ENCODE results near the gene CXCL12. TPM values are rescaled to one million over a fixed set of nuclear protein-coding genes. Genes with fewer than 3 reads are reported as not detected.

Gene CXCL12
- total and polyA plus RNA-seq, 2 donors (not counting 3 experiments of a cell fraction or from before 2014, with no cell fraction given): 0.35 to 1.4 TPM

GRCh38 chr10:44390585-44391072, 5.7 kb upstream of the CXCL12 start:
- CTCF ChIA-PET: interaction anchor here (1.2 kb wide), 1 partner anchor 14 kb away, joined by 3 read pairs; no protein-coding TSS in a partner anchor
- no peaks in the 10 kb centered on the region for H3K9me3 ChIP-seq (replicated peaks; ENCODE audit: control insufficient read depth, insufficient read depth, low read length)
- H3K36me3 ChIP-seq (ENCODE audit: control insufficient read depth in 2 of 2, extremely low read depth in 1 of 2, insufficient read depth in 2 of 2, low read length in 2 of 2): no peaks in the 10 kb centered on the region
- no peaks in the 10 kb centered on the region for H3K4me1 ChIP-seq (ENCODE audit: control insufficient read depth, extremely low read depth, insufficient read depth, low read length)
- no TSS peak for BruUV-seq (replicated peaks)
- no peak for TF ChIP-seq GATA2 (IDR thresholded peaks at IDR 0.05; ENCODE audit: insufficient read depth, insufficient read length, low read depth, low read length)
- TF ChIP-seq EZH2 (IDR thresholded peaks at IDR 0.05; ENCODE audit: borderline replicate concordance, low read depth, low read length, severe bottlenecking): no peak
- no peak for TF ChIP-seq JUN (IDR thresholded peaks at IDR 0.05; ENCODE audit: borderline replicate concordance, insufficient read depth, insufficient read length, low read depth)
- no peak for TF ChIP-seq MYC (IDR thresholded peaks at IDR 0.05; ENCODE audit: low read depth, low read length)
- TF ChIP-seq, protein P1, sequence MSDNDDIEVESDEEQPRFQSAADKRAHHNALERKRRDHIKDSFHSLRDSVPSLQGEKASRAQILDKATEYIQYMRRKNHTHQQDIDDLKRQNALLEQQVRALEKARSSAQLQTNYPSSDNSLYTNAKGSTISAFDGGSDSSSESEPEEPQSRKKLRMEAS (IDR thresholded peaks at IDR 0.05; ENCODE audit: insufficient read depth, insufficient read length): no peak
- TF ChIP-seq POLR2AphosphoS5 (IDR thresholded peaks at IDR 0.05; ENCODE audit: insufficient read depth, low read depth, low read length): no peak
- no peak for TF ChIP-seq POLR2A (IDR thresholded peaks at IDR 0.05; ENCODE audit: low read depth, low read length)
- TF ChIP-seq, protein P2, sequence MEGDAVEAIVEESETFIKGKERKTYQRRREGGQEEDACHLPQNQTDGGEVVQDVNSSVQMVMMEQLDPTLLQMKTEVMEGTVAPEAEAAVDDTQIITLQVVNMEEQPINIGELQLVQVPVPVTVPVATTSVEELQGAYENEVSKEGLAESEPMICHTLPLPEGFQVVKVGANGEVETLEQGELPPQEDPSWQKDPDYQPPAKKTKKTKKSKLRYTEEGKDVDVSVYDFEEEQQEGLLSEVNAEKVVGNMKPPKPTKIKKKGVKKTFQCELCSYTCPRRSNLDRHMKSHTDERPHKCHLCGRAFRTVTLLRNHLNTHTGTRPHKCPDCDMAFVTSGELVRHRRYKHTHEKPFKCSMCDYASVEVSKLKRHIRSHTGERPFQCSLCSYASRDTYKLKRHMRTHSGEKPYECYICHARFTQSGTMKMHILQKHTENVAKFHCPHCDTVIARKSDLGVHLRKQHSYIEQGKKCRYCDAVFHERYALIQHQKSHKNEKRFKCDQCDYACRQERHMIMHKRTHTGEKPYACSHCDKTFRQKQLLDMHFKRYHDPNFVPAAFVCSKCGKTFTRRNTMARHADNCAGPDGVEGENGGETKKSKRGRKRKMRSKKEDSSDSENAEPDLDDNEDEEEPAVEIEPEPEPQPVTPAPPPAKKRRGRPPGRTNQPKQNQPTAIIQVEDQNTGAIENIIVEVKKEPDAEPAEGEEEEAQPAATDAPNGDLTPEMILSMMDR (IDR thresholded peaks at IDR 0.05; ENCODE audit: extremely low read depth in 1 of 2, insufficient read depth in 1 of 2, low read depth in 1 of 2, low read length in 2 of 2): no peak
- TF ChIP-seq FOS (IDR thresholded peaks at IDR 0.05; ENCODE audit: borderline replicate concordance, insufficient read depth, low read length): no peak
- no peaks in the 10 kb centered on the region for H3K9me1 ChIP-seq (replicated peaks; ENCODE audit: control insufficient read depth, extremely low read depth, insufficient read depth, low read length)
- intact Hi-C loops (cut with micrococcal nuclease) (loop anchor here (10.0 kb wide), 1 partner anchor 334 kb away; no protein-coding TSS in a partner anchor), dilution Hi-C loops (cut with MboI; ENCODE audit: extremely low pct_ligation_motif_present, low sequenced_read_pairs) (no loop called here)
- H4K20me1 ChIP-seq (replicated peaks; ENCODE audit: control insufficient read depth, extremely low read depth, insufficient read depth, low read length): no peaks in the 10 kb centered on the region
- peaks cover 5 to 7% of the 10 kb centered on the region in 2 experiments for H3K27me3 ChIP-seq (ENCODE audit: control insufficient read depth in 2 of 2, insufficient read depth in 2 of 2, low read length in 2 of 2)
- no peak overlapping the region for H3K9ac ChIP-seq (replicated peaks; ENCODE audit: extremely low read depth, insufficient read depth, low read length)
- no peak overlapping the region for H2AFZ ChIP-seq (ENCODE audit: low read depth, low read length)
- H3K4me3 ChIP-seq (replicated peaks in 1 of 3; ENCODE audit: insufficient read depth in 1 of 3, low read depth in 1 of 3, low read length in 3 of 3): no peak overlapping the region
- H3K27ac ChIP-seq (ENCODE audit: insufficient read depth, low read depth, low read length): no peak overlapping the region
- H3K4me2 ChIP-seq (ENCODE audit: insufficient read depth, low read length): no peak overlapping the region
- DNase-seq (ENCODE audit: low read depth, low spot score) (no peak), FAIRE-seq (no peak)
- POLR2A ChIA-PET: no interaction called here
- H3K79me2 ChIP-seq (ENCODE audit: control insufficient read depth, insufficient read depth, low read length): no peaks in the 10 kb centered on the region

Measured in endothelial cell of umbilical vein (primary cell).